H1 (cell line): Measurements from ENCODE around the gene CHCHD6. TPM values are rescaled to one million over a fixed set of nuclear protein-coding genes. Genes with fewer than 3 reads are reported as not detected.

Experiments
- CTCF ChIA-PET: fragments of 300-600 bp; sonication (Branson Sonifier 250); formaldehyde crosslinking; loops from one replicate; lab custom pipeline; 2021; ENCODE audit not compliant: partially characterized antibody; lab: Charles Lee
- POLR2A ChIA-PET: fragments of 300-600 bp; sonication (Branson Sonifier 250); formaldehyde crosslinking; loops from one replicate; lab custom pipeline; 2021; ENCODE audit warnings: inconsistent platforms; ENCODE audit not compliant: partially characterized antibody; lab: Charles Lee
- DNase-seq, 2 experiments: peaks; one replicate each; pipeline versions ENCODE4 v3.0.0 to v3.0.0-alpha.2; 2010 to 2022; ENCODE audit warnings: low spot score in 2 of 2, low read depth in 1 of 2, mixed read lengths in 1 of 2
- FAIRE-seq: peaks from 2 replicates; lab custom pipeline; 2011; peaks lifted over from hg19 to GRCh38; lab: Jason Lieb, UNC
- H2AFZ ChIP-seq: 2 replicates; pipeline ENCODE4 v1.8.1; 2012; ENCODE audit warnings: low read length, inconsistent platforms
- H2AK5ac ChIP-seq: 2 replicates; pipeline ENCODE4 v1.6.1; 2013; ENCODE audit warnings: low read depth, low read length
- H2BK120ac ChIP-seq: replicated peaks from 2 replicates; pipeline ENCODE3; 2013; ENCODE audit warnings: low read depth, low read length, inconsistent platforms
- H2BK12ac ChIP-seq: 2 replicates; pipeline ENCODE4 v1.6.1; 2013; ENCODE audit warnings: low read depth, low read length
- H2BK15ac ChIP-seq: 2 replicates; pipeline ENCODE4 v1.6.1; 2013; ENCODE audit warnings: low read length
- H2BK20ac ChIP-seq: 2 replicates; pipeline ENCODE4 v1.6.1; 2013; ENCODE audit warnings: low read length
- H2BK5ac ChIP-seq: 2 replicates; pipeline ENCODE4 v1.6.1; 2013; ENCODE audit warnings: low read depth, low read length
- H3K14ac ChIP-seq: 2 replicates; pipeline ENCODE4 v1.6.1; 2013; ENCODE audit warnings: inconsistent platforms; ENCODE audit not compliant: insufficient read length
- H3K18ac ChIP-seq: 2 replicates; pipeline ENCODE4 v1.6.1; 2013; ENCODE audit warnings: low read length; ENCODE audit errors: extremely low read depth
- H3K23ac ChIP-seq: 2 replicates; pipeline ENCODE4 v1.6.1; 2013; ENCODE audit warnings: inconsistent platforms; ENCODE audit not compliant: insufficient read length
- H3K23me2 ChIP-seq: 2 replicates; pipeline ENCODE4 v1.6.1; 2013; ENCODE audit warnings: low read depth, low read length
- H3K27ac ChIP-seq: 2 replicates; pipeline ENCODE4 v1.6.1; 2011; ENCODE audit warnings: low read depth, low read length, inconsistent platforms
- H3K27me3 ChIP-seq, 4 experiments: replicated peaks in 1 of 4; 1 replicate in 1 of 4; 2 replicates in 3 of 4; pipeline versions ENCODE4 v1.6.1 to v1.8.1; 2011 to 2013; ENCODE audit warnings: low read length in 3 of 4, mild to moderate bottlenecking in 3 of 4, inconsistent platforms in 2 of 4, mixed read lengths in 2 of 4, moderate library complexity in 1 of 4; ENCODE audit not compliant: control insufficient read depth in 3 of 4, insufficient read depth in 3 of 4; ENCODE audit errors: extremely low read depth in 1 of 4
- H3K36me3 ChIP-seq, 4 experiments: 2 replicates each; pipeline versions ENCODE4 v1.6.1 to v1.8.1; 2011 to 2013; ENCODE audit warnings: mild to moderate bottlenecking in 4 of 4, low read length in 3 of 4, moderate library complexity in 2 of 4, control low read depth in 1 of 4, inconsistent platforms in 1 of 4; ENCODE audit not compliant: insufficient read depth in 4 of 4, control insufficient read depth in 2 of 4
- H3K4ac ChIP-seq: replicated peaks from 2 replicates; pipeline ENCODE3; 2013; ENCODE audit warnings: low read length, low read depth, mixed read lengths, inconsistent platforms; ENCODE audit not compliant: insufficient read length
- H3K4me1 ChIP-seq, 4 experiments: replicated peaks in 1 of 4; 1 replicate in 1 of 4; 2 replicates in 3 of 4; pipeline versions ENCODE4 v1.6.1 to v1.8.1; 2011 to 2013; ENCODE audit warnings: low read length in 3 of 4, inconsistent platforms in 2 of 4, mixed read lengths in 1 of 4; ENCODE audit not compliant: insufficient read depth in 4 of 4, control insufficient read depth in 3 of 4
- H3K4me2 ChIP-seq, 2 experiments: 2 replicates each; pipeline versions ENCODE4 v1.6.1 to v1.8.1; 2011 to 2013; ENCODE audit warnings: low read depth in 2 of 2, low read length in 2 of 2, control low read depth in 1 of 2, inconsistent platforms in 1 of 2, mild to moderate bottlenecking in 1 of 2; ENCODE audit not compliant: insufficient read depth in 1 of 2
- H3K4me3 ChIP-seq, 4 experiments: fragments of 200-600, 300-600 bp in 1 of 4; sonication (generic), shearing (Covaris generic), sonication (Bioruptor Twin) in 1 of 4; 2 replicates each; pipeline versions ENCODE4 v1.5.1 to v1.8.1; 2011 to 2016; ENCODE audit warnings: low read length in 4 of 4, low read depth in 3 of 4, control low read depth in 2 of 4, inconsistent platforms in 2 of 4, mild to moderate bottlenecking in 2 of 4, mixed read lengths in 1 of 4, moderate library complexity in 1 of 4; ENCODE audit not compliant: insufficient read depth in 2 of 4; ENCODE audit errors: extremely low read depth in 1 of 4
- H3K56ac ChIP-seq: replicated peaks from 2 replicates; pipeline ENCODE3; 2013; ENCODE audit warnings: low read depth, mild to moderate bottlenecking, mixed read lengths, low read length, inconsistent platforms; ENCODE audit not compliant: insufficient read length
- H3K79me1 ChIP-seq: 2 replicates; pipeline ENCODE4 v1.6.1; 2013; ENCODE audit warnings: low read depth, low read length, control low read depth
- H3K79me2 ChIP-seq, 2 experiments: 2 replicates each; pipeline versions ENCODE4 v1.6.1 to v1.8.1; 2012 to 2013; ENCODE audit warnings: low read length in 2 of 2, mild to moderate bottlenecking in 2 of 2, inconsistent platforms in 1 of 2; ENCODE audit not compliant: insufficient read depth in 2 of 2, control insufficient read depth in 1 of 2
- H3K9ac ChIP-seq, 4 experiments: replicated peaks in 1 of 4; 1 replicate in 1 of 4; 2 replicates in 3 of 4; pipeline versions ENCODE4 v1.6.1 to v1.8.1; 2011 to 2013; ENCODE audit warnings: low read depth in 3 of 4, low read length in 3 of 4, control low read depth in 2 of 4, mild to moderate bottlenecking in 2 of 4, moderate library complexity in 2 of 4, inconsistent platforms in 1 of 4; ENCODE audit errors: extremely low read depth in 1 of 4
- H3K9me3 ChIP-seq, 2 experiments: 2 replicates each; pipeline versions ENCODE4 v1.6.1 to v1.8.1; 2012 to 2013; ENCODE audit warnings: mild to moderate bottlenecking in 2 of 2, moderate library complexity in 2 of 2, control low read depth in 1 of 2, inconsistent platforms in 1 of 2, low read depth in 1 of 2, low read length in 1 of 2, mixed read lengths in 1 of 2; ENCODE audit not compliant: insufficient read depth in 2 of 2
- H4K20me1 ChIP-seq, 2 experiments: replicated peaks in 1 of 2; 2 replicates each; pipeline versions ENCODE3 to v1.8.1; 2011 to 2013; ENCODE audit warnings: inconsistent platforms in 2 of 2, low read length in 2 of 2, mild to moderate bottlenecking in 1 of 2; ENCODE audit not compliant: insufficient read depth in 2 of 2, control insufficient read depth in 1 of 2
- H4K5ac ChIP-seq: 2 replicates; pipeline ENCODE4 v1.6.1; 2013; ENCODE audit warnings: low read length, low read depth, mixed read lengths, inconsistent platforms; ENCODE audit not compliant: insufficient read length
- H4K8ac ChIP-seq: 2 replicates; pipeline ENCODE4 v1.8.0; 2013; ENCODE audit warnings: mild to moderate bottlenecking, moderate library complexity, low read length, inconsistent platforms; ENCODE audit not compliant: insufficient read depth; ENCODE audit errors: extremely low read depth
- H4K91ac ChIP-seq: replicated peaks from 2 replicates; pipeline ENCODE3; 2013; ENCODE audit warnings: low read length, mixed read lengths, inconsistent platforms; ENCODE audit not compliant: insufficient read length
- BRCA1 ChIP-seq: IDR thresholded peaks from 2 replicates; pipeline ENCODE4 v1.6.1; 2012; ENCODE audit warnings: low read depth, low read length, improper control_type of control experiment
- CREB1 ChIP-seq: IDR thresholded peaks from 2 replicates; pipeline ENCODE4 v1.6.1; 2012; ENCODE audit warnings: inconsistent platforms
- CTBP2 ChIP-seq: IDR thresholded peaks from 2 replicates; pipeline ENCODE4 v1.7.0; 2011; ENCODE audit warnings: borderline replicate concordance, mild to moderate bottlenecking, moderate library complexity, mixed read lengths, low read length; ENCODE audit not compliant: insufficient read depth, insufficient read length
- CTCF ChIP-seq, 3 experiments: IDR thresholded peaks; 1 replicate in 2 of 3; 2 replicates in 1 of 3; pipeline versions ENCODE4 v1.5.1 to v1.6.1; 2011; ENCODE audit warnings: low read length in 3 of 3, mild to moderate bottlenecking in 3 of 3, inconsistent platforms in 2 of 3, low read depth in 1 of 3, moderate library complexity in 1 of 3; ENCODE audit not compliant: insufficient read depth in 1 of 3; ENCODE audit errors: control extremely low read depth in 1 of 3
- EP300 ChIP-seq, 2 experiments: IDR thresholded peaks; 1 replicate in 1 of 2; 2 replicates in 1 of 2; pipeline ENCODE4 v1.6.1; 2011 to 2012; ENCODE audit warnings: low read depth in 2 of 2, low read length in 2 of 2, mild to moderate bottlenecking in 2 of 2, borderline replicate concordance in 1 of 2, inconsistent platforms in 1 of 2, moderate library complexity in 1 of 2
- EZH2 ChIP-seq: fragments of 200-600 bp; sonication (generic); IDR thresholded peaks from 2 replicates; pipeline ENCODE4 v1.7.1; 2012; ENCODE audit warnings: low read depth, mild to moderate bottlenecking, moderate library complexity, low read length, inconsistent platforms; ENCODE audit not compliant: severe bottlenecking
- KDM4A ChIP-seq: IDR thresholded peaks from one replicate; pipeline ENCODE4 v1.7.1; 2012; ENCODE audit warnings: low read depth, mild to moderate bottlenecking, moderate library complexity, low read length, inconsistent platforms; ENCODE audit not compliant: severe bottlenecking
- POLR2A ChIP-seq, 2 experiments: IDR thresholded peaks; 1 replicate in 1 of 2; 2 replicates in 1 of 2; pipeline ENCODE4 v1.6.1; 2011; ENCODE audit warnings: low read depth in 2 of 2, low read length in 2 of 2, mild to moderate bottlenecking in 2 of 2; ENCODE audit errors: control extremely low read depth in 1 of 2
- RNF2 ChIP-seq: fragments of 200-900, 300-1000 bp; sonication (generic); IDR thresholded peaks from 2 replicates; pipeline ENCODE4 v1.7.1; 2016; ENCODE audit warnings: borderline replicate concordance, low read depth, mild to moderate bottlenecking, antibody characterized with exemption, low read length; ENCODE audit not compliant: poor library complexity, severe bottlenecking; ENCODE audit errors: missing control alignments
- TAF1 ChIP-seq: IDR thresholded peaks from 2 replicates; pipeline ENCODE4 v1.6.1; 2011; ENCODE audit warnings: mild to moderate bottlenecking, low read depth, low read length
- WGBS, 2 experiments: shearing (Covaris generic) in 1 of 2; methylation state at CpG; one replicate each; pipeline versions ENCODE4 v1.1.6 to v1.1.7; 2013 to 2015; ENCODE audit warnings: low lambda C conversion rate in 2 of 2, mixed read lengths in 2 of 2, inconsistent platforms in 1 of 2, low coverage in 1 of 2, missing lambda C conversion rate in 1 of 2; ENCODE audit not compliant: insufficient replicate concordance in 2 of 2, insufficient coverage in 1 of 2, insufficient read length in 1 of 2; ENCODE audit errors: extremely low coverage in 1 of 2, missing lambda C conversion rate in 1 of 2; 5-methylcytosine and 5-hydroxymethylcytosine counted together
- polyA plus RNA-seq, 7 experiments: library from polyadenylated mRNA; depleted of rRNA in 3 of 7; stranded (reverse) in 5 of 7; unstranded in 2 of 7; fragments of >200 nt in 5 of 7; fragments of 200-250 nt in 2 of 7; gene quantifications; 1 replicate in 5 of 7; 2 replicates in 1 of 7; 4 replicates in 1 of 7; pipeline versions ENCODE4 v1.2.1 to v1.2.3, GENCODE V29; 2011 to 2013; ENCODE audit warnings: missing spikeins in 2 of 7, mixed read lengths in 2 of 7
- total RNA-seq: library from RNA; stranded (reverse); fragmentation: NEBNext Ultra II Directional; extraction: Animal tissue kit (Norgen Biotek cat#: 25700); gene quantifications from 2 replicates; pipeline ENCODE4 v1.2.1, GENCODE V29; 2021

The CHCHD6 gene
- total and polyA plus RNA-seq, 2 of the 8 experiments (the other 6 are each of a cell fraction or from before 2014, with no cell fraction given): 32.4 to 37.6 TPM

GRCh38 chr3:126998728-126999127, 294.7 kb downstream of the CHCHD6 start:
- H3K9ac ChIP-seq: no peak overlapping the region
- CTCF ChIA-PET: interaction anchor here (0.8 to 1.7 kb wide), 5 partner anchors 13 to 344 kb away, joined by 3 to 6 read pairs (median 3); no protein-coding TSS in a partner anchor
- POLR2A ChIA-PET: interaction anchor here (1.0 kb wide), 1 partner anchor 262 kb away, joined by 3 read pairs; no protein-coding TSS in a partner anchor
- TF ChIP-seq BRCA1: no peak
- no peak for TF ChIP-seq POLR2A (IDR thresholded peaks at IDR 0.05; ENCODE audit: control extremely low read depth in 1 of 2, low read depth in 2 of 2, low read length in 2 of 2)
- TF ChIP-seq RNF2: no peak
- no peak for TF ChIP-seq TAF1
- TF ChIP-seq EP300 (IDR thresholded peaks at IDR 0.05; ENCODE audit: borderline replicate concordance in 1 of 2, low read depth in 2 of 2, low read length in 2 of 2): no peak
- TF ChIP-seq EZH2: no peak
- TF ChIP-seq KDM4A: no peak
- TF ChIP-seq CREB1: no peak
- TF ChIP-seq CTBP2: no peak
- no peak for TF ChIP-seq CTCF (IDR thresholded peaks at IDR 0.05; ENCODE audit: control extremely low read depth in 1 of 3, insufficient read depth in 1 of 3, low read depth in 1 of 3, low read length in 3 of 3)

More at GRCh38 chr3:126998728-126999127, 294.7 kb downstream of the CHCHD6 start:
- Histone ChIP-seq H2AFZ (no peak overlapping the region), H2AK5ac (no peak overlapping the region), H2BK120ac (no peak overlapping the region), H3K4me1 (peaks cover 0 to 20% (median 14%) of the 10 kb centered on the region in 4 experiments; a peak in 6 of 7 replicates), H4K20me1 (peaks cover 15 to 46% of the 10 kb centered on the region in 2 experiments), H3K14ac (no peak overlapping the region), H3K23ac (no peak overlapping the region), H2BK15ac (no peak overlapping the region), H3K4ac (no peak overlapping the region), H3K4me3 (no peak overlapping the region), H3K23me2 (no peaks in the 10 kb centered on the region), H2BK20ac (no peak overlapping the region), H3K79me2 (peaks cover 0 to 49% of the 10 kb centered on the region in 2 experiments; a peak in 2 of 4 replicates), H3K56ac (no peak overlapping the region), H4K5ac (no peak overlapping the region), H3K18ac (no peak overlapping the region), H2BK12ac (no peak overlapping the region), H3K27me3 (no peaks in the 10 kb centered on the region), H3K27ac (no peak overlapping the region), H3K79me1 (peaks cover 25% of the 10 kb centered on the region), H3K9me3 (no peaks in the 10 kb centered on the region), H3K36me3 (no peaks in the 10 kb centered on the region), H4K91ac (no peak overlapping the region), H4K8ac (no peak overlapping the region), H2BK5ac (0 out of 2 replicates have a peak overlapping the region, but pooled peaks have one; percentile 10), H3K4me2 (no peak overlapping the region)
- DNase-seq: no peak
- WGBS, 2 experiments: 94% methylated on average over 3 of the region's 3 CpGs; no CpG with 5 or more reads in 1 of the 2 experiments
- no peak for FAIRE-seq
